Jurkat, Clone E6-1 (cell line): ENCODE measurements around the gene CDC123.
"Not testable (repeated sequence)": the region's sequence is repeated elsewhere in the genome, so short reads cannot be mapped to it uniquely, and the experiment has no call there.

Experiments used
- DNase-seq: peaks from one replicate; pipeline ENCODE4 v3.0.0-alpha.2; 2011; ENCODE audit warnings: low read depth, low spot score
- H3K4me3 ChIP-seq: 2 replicates; pipeline ENCODE4 v1.5.1; 2011; ENCODE audit warnings: mild to moderate bottlenecking, low read length, control low read depth, moderate library complexity

Gene CDC123

GRCh38 chr10:12262278-12262981, 66.4 kb downstream of the CDC123 start:
- no peak overlapping the region for H3K4me3 ChIP-seq
- peak; percentile 32 for DNase-seq

GRCh38 chr10:12264204-12264940, 68.4 kb downstream of the CDC123 start:
- DNase-seq: peak; percentile 57
- H3K4me3 ChIP-seq: peak overlapping the region; percentile 47

GRCh38 chr10:12269056-12269455, 73.1 kb downstream of the CDC123 start:
- DNase-seq: no peak
- H3K4me3 ChIP-seq: no peak overlapping the region

GRCh38 chr10:12271210-12271540, 75.2 kb downstream of the CDC123 start:
- no peak overlapping the region for H3K4me3 ChIP-seq
- no peak for DNase-seq

GRCh38 chr10:12277862-12278261, 81.9 kb downstream of the CDC123 start:
- H3K4me3 ChIP-seq, DNase-seq: not testable (repeated sequence)

- DNase-seq: no peak
- no peak overlapping the region for H3K4me3 ChIP-seq
These were observed 83.3 kb downstream of the CDC123 start for GRCh38 chr10:12279281-12279680.

GRCh38 chr10:12287772-12288171, 91.8 kb downstream of the CDC123 start:
- DNase-seq: no peak
- H3K4me3 ChIP-seq: no peak overlapping the region

GRCh38 chr10:12297784-12298183, 101.8 kb downstream of the CDC123 start:
- not testable (repeated sequence) for H3K4me3 ChIP-seq, DNase-seq

- H3K4me3 ChIP-seq: no peak overlapping the region
- DNase-seq: no peak
These were observed 103.4 kb downstream of the CDC123 start for GRCh38 chr10:12299222-12299965.
